Ishikawa (cell line): ENCODE data around the gene PAPLN.
A peak's percentile ranks its signal among the peaks of the same experiment; 100 is the strongest.

Experiments used
- CEBPB ChIP-seq: IDR thresholded peaks from 2 replicates; pipeline ENCODE4 v1.6.1; 2012
- CREB1 ChIP-seq: IDR thresholded peaks from 2 replicates; pipeline ENCODE4 v1.6.1; 2012; ENCODE audit warnings: low read depth
- EGR1 ChIP-seq: IDR thresholded peaks from 2 replicates; pipeline ENCODE4 v1.6.1; 2012
- EP300 ChIP-seq: IDR thresholded peaks from 2 replicates; pipeline ENCODE4 v1.6.1; 2012; ENCODE audit warnings: borderline replicate concordance
- FOXM1 ChIP-seq: IDR thresholded peaks from 2 replicates; pipeline ENCODE4 v1.6.1; 2012; ENCODE audit warnings: low read depth, borderline replicate concordance
- NFIC ChIP-seq: IDR thresholded peaks from 2 replicates; pipeline ENCODE4 v1.6.1; 2012
- RAD21 ChIP-seq: IDR thresholded peaks from 2 replicates; pipeline ENCODE4 v1.6.1; 2012; ENCODE audit warnings: low read depth
- REST ChIP-seq: IDR thresholded peaks from 2 replicates; pipeline ENCODE4 v1.6.1; 2012; ENCODE audit warnings: low read depth, mild to moderate bottlenecking
- TAF1 ChIP-seq: IDR thresholded peaks from 2 replicates; pipeline ENCODE4 v1.6.1; 2012; ENCODE audit warnings: low read depth, mild to moderate bottlenecking
- TCF12 ChIP-seq: IDR thresholded peaks from 2 replicates; pipeline ENCODE4 v1.6.1; 2012; ENCODE audit warnings: low read depth
- TEAD4 ChIP-seq: IDR thresholded peaks from 2 replicates; pipeline ENCODE4 v1.6.1; 2012
- YY1 ChIP-seq: IDR thresholded peaks from 2 replicates; pipeline ENCODE4 v1.6.1; 2012; ENCODE audit warnings: low read depth
- ZBTB7A ChIP-seq: IDR thresholded peaks from 2 replicates; pipeline ENCODE4 v1.6.1; 2012; ENCODE audit warnings: low read depth
- TF ChIP-seq, protein P1 (sequence below): IDR thresholded peaks from 2 replicates; pipeline ENCODE4 v1.6.1; 2012
- TF ChIP-seq, protein P2 (sequence below): IDR thresholded peaks from 2 replicates; pipeline ENCODE4 v1.6.1; 2012

The PAPLN gene

DNA sequence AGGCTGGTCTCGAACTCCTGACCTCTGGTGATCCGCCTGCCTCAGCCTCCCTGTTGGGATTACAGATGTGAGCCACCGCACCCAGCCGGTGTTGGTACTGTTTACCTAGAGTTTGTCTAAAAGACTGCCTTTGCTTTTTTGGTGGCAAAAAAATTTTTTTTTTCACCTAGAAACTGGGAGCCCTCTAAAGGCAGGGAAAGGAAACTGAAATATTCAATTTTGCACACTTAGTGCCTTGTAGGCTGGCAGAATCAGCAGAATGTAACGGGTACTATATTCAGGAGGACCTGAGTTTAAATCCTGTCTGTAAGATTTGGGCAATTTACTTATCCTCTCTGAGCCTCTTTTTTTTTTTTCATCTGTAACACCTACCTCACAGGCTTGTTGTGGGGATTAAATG is 43.6 kb downstream of the PAPLN start:
- TF ChIP-seq RAD21: peak; percentile 9; the same call in 1 of the 2 replicates
- TF ChIP-seq, protein P1, sequence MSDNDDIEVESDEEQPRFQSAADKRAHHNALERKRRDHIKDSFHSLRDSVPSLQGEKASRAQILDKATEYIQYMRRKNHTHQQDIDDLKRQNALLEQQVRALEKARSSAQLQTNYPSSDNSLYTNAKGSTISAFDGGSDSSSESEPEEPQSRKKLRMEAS: no peak

DNA sequence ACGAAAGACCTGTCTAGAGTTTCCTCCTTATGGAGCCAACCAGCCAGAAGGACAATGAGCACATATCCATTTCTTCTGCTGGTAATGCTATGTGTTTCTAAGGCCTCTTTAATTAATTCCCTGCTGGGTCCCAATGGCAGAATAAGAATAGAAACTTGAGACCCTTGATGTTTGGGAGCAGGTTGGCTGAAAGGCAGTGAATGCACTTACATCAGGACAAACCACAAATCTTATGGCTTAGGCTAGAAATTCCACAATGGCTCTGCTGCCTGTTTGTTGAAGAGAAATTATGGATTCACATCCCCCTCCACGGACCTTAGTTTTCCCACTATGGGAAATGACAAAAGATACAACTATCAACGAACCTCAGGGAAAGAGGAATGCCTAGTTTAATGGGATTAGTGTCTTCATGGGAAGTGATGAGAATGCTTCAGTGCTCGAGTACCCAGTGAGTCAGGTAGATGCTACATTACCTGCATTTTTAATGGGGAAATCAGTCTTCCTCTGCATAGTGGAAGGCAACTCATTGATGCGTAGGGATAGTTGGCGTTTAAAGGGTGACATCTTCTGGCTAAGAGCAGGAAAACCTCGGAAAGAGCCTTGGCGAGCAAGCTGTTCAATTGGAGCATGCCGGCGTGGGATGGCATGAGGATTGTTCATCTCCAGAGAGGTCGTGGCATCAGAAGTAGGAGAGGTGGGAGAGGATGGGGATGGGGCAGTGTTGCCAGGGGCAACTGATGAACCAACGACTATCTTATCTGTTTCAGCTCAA is 46.5 kb downstream of the PAPLN start:
- TF ChIP-seq, protein P2, sequence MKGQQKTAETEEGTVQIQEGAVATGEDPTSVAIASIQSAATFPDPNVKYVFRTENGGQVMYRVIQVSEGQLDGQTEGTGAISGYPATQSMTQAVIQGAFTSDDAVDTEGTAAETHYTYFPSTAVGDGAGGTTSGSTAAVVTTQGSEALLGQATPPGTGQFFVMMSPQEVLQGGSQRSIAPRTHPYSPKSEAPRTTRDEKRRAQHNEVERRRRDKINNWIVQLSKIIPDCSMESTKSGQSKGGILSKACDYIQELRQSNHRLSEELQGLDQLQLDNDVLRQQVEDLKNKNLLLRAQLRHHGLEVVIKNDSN: no peak
- TF ChIP-seq NFIC: no peak
- TF ChIP-seq CREB1: no peak
- TF ChIP-seq RAD21: peak; percentile 37; the same call in 1 of the 2 replicates
- no peak for TF ChIP-seq TAF1

DNA sequence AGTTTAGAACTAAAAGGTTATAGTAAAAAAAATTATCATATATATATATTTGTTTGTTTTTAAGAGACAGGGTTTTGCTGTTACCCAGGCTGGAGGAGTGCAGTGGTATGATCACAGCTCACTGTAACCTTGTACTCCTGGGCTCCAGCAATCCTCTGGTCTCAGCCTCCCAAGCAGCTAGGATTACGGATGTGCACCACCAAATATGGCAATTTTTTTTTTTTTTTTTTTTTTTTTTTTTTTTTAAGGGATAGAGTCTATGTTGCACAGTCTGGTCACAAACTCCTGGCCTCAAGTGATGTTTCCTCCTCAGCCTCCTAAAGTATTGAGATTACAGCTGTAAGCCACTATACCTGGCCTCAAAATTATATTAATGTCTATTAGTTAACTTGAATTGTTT is 48.7 kb downstream of the PAPLN start:
- TF ChIP-seq TCF12: no peak
- TF ChIP-seq CEBPB: no peak
- TF ChIP-seq RAD21: no peak
- no peak for TF ChIP-seq TAF1
- TF ChIP-seq, protein P2: no peak
- TF ChIP-seq FOXM1: no peak
- no peak for TF ChIP-seq ZBTB7A

DNA sequence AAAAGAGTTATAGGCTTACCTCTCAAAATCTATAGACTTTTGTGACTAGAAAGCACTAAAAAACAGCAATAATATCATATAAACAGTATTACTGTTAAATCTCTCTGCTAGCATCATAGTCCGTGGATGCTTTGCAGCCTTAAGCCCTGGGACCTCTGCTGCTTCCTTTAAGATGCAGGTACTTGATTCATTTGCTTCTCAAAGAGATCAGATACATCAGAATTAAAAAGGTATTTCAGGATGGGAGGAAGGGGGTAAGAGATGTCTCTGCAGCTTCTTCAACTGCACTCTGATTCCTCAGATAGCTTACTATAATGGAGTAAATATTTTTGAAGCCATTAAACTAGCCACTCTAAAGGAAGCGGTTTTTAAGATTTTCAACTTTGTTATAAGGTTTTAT is 49.3 kb downstream of the PAPLN start:
- TF ChIP-seq NFIC (no peak), CEBPB (no peak), EGR1 (no peak), EP300 (no peak), FOXM1 (no peak)
- TF ChIP-seq, protein P1: no peak

GRCh38 chr14:73287071-73287470 is 49.8 kb downstream of the PAPLN start:
- no peak for TF ChIP-seq TCF12
- TF ChIP-seq TAF1: no peak
- TF ChIP-seq TEAD4: no peak
- TF ChIP-seq RAD21: no peak
- no peak for TF ChIP-seq CREB1

DNA sequence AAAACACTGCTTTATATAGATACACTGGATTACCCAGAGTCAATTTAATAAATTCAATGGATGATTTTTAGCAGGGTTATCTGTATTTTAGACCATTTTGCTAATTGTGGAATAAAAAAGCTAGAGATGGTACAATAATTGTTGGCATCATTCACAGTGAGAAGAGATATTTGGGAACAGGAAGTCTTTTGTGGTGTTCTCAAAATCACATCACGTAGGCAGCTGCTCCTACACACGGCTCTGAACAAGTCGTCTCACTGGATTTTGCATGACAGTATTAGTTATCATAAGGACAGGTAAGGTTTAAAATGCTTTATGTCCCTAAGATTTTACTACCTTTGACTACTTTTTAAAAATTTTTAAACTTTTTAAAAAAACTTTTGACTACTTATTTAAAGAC is 52.0 kb downstream of the PAPLN start:
- no peak for TF ChIP-seq EP300

GRCh38 chr14:73289729-73290128 is 52.4 kb downstream of the PAPLN start:
- TF ChIP-seq TAF1 (no peak), REST (no peak), CEBPB (no peak), EP300 (no peak)

DNA sequence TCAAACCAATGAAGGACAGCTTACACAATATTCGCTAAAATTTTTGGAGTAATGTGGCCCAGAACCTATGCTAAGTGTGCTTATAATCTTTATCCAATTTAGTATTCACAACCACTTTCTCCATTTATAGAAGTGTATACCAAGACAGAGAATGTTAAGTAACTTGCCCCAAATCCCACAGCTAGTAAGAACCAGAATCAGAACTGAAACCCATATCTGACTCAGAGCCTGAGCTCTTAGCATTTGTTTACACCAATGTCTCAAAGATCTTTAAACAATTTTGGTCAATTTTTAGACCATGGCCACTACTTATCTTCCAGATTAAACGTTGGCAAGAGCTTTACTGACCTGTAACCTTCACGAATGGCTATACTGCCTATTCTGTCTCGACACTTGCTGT is 53.0 kb downstream of the PAPLN start:
- TF ChIP-seq YY1 (no peak), REST (no peak), NFIC (no peak), CEBPB (no peak), TEAD4 (no peak), RAD21 (no peak), ZBTB7A (no peak), FOXM1 (no peak), TCF12 (no peak), EP300 (no peak), CREB1 (no peak), EGR1 (no peak), TAF1 (no peak)
- TF ChIP-seq, protein P2: no peak
- TF ChIP-seq, protein P1: no peak
